GM12878 (cell line): ENCODE measurements around the gene ACSM6. TPM values are rescaled to one million over a fixed set of nuclear protein-coding genes. Genes with fewer than 3 reads are reported as not detected.

Experiments used
- E4F1 ChIP-seq: fragments of 450-650 bp; IDR thresholded peaks from 2 replicates; pipeline ENCODE4 v1.6.1; 2018; ENCODE audit warnings: borderline replicate concordance, mild to moderate bottlenecking; ENCODE audit not compliant: partially characterized antibody
- POLR2AphosphoS5 ChIP-seq: IDR thresholded peaks from 2 replicates; pipeline ENCODE4 v1.6.1; 2011; ENCODE audit warnings: mild to moderate bottlenecking, low read length, inconsistent platforms
- REST ChIP-seq: IDR thresholded peaks from 2 replicates; pipeline ENCODE4 v1.6.1; 2012; ENCODE audit warnings: mild to moderate bottlenecking, low read depth, low read length
- TBL1XR1 ChIP-seq: IDR thresholded peaks from 2 replicates; pipeline ENCODE4 v1.6.1; 2012; ENCODE audit warnings: low read depth, low read length, improper control_type of control experiment
- polyA plus RNA-seq, 11 experiments: library from polyadenylated mRNA; depleted of rRNA in 4 of 11; unstranded in 6 of 11; stranded (reverse) in 5 of 11; fragments of >200 nt; fragmentation: Nextera tagmentation in 4 of 11; fragmentation: Illumina TruSeq in 1 of 11; extraction: Ambion mirVana in 4 of 11; extraction: Trizol in 1 of 11; gene quantifications; 1 replicate in 1 of 11; 2 replicates in 10 of 11; pipeline versions ENCODE4 v1.2.1 to v1.2.3, GENCODE V29; 2011 to 2016; ENCODE audit warnings: inconsistent platforms in 2 of 11, missing spikeins in 2 of 11, low read depth in 1 of 11
- total RNA-seq, 4 experiments: library from RNA; depleted of rRNA in 3 of 4; stranded (reverse); fragments of >200 nt in 3 of 4; fragmentation: Illumina TruSeq in 1 of 4; extraction: Trizol in 1 of 4; gene quantifications; 2 replicates each; pipeline versions ENCODE4 v1.2.1 to v1.2.3, GENCODE V29; 2013 to 2021
- TF ChIP-seq, protein P1 (sequence below): IDR thresholded peaks from 2 replicates; pipeline ENCODE4 v1.6.1; 2011; ENCODE audit warnings: low read depth, mild to moderate bottlenecking, low read length, moderate library complexity, borderline replicate concordance; ENCODE audit errors: extremely low read depth
- TF ChIP-seq, protein P2 (sequence below): fragments of 450-650 bp; conservative IDR thresholded peaks from 2 replicates; pipeline ENCODE4 v1.6.1; 2017; ENCODE audit warnings: mild to moderate bottlenecking, moderate library complexity

ACSM6 gene
- total and polyA plus RNA-seq, 10 of the 15 experiments (the other 5 are each of a cell fraction or from before 2014, with no cell fraction given): 0.06 to 0.21 (median 0.20) TPM; not detected in 7

DNA sequence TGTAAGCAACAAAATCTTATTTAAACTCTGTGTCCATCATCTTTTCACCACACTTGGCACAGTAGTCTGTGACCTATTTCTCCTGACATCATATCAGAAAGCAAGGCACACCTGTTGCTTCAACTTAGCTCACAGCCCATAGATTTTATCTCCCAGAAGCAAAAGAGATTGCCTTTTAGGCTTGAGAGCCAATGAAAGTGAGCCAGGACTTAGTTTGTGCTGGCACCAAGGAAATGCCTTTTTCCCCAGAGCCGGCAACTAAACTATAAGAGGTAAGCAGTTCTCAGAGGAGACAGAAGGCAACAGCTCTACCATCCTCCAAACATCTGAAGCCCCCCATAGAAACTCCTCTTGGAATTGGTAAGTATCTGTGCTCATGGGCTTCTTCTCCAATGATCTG is at the start of gene ACSM6 (continued):
- TF ChIP-seq REST (no peak), TBL1XR1 (no peak), POLR2AphosphoS5 (no peak), E4F1 (no peak)
- TF ChIP-seq, protein P1, sequence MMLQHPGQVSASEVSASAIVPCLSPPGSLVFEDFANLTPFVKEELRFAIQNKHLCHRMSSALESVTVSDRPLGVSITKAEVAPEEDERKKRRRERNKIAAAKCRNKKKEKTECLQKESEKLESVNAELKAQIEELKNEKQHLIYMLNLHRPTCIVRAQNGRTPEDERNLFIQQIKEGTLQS: no peak
- TF ChIP-seq, protein P2, sequence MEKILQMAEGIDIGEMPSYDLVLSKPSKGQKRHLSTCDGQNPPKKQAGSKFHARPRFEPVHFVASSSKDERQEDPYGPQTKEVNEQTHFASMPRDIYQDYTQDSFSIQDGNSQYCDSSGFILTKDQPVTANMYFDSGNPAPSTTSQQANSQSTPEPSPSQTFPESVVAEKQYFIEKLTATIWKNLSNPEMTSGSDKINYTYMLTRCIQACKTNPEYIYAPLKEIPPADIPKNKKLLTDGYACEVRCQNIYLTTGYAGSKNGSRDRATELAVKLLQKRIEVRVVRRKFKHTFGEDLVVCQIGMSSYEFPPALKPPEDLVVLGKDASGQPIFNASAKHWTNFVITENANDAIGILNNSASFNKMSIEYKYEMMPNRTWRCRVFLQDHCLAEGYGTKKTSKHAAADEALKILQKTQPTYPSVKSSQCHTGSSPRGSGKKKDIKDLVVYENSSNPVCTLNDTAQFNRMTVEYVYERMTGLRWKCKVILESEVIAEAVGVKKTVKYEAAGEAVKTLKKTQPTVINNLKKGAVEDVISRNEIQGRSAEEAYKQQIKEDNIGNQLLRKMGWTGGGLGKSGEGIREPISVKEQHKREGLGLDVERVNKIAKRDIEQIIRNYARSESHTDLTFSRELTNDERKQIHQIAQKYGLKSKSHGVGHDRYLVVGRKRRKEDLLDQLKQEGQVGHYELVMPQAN: no peak
